Activated CD8-positive, alpha-beta memory T cell treated with anti-CD3 and anti-CD28 coated beads, Interleukin-2, amount 50 U/mL, for 1 hour (primary cell): ENCODE data around the gene PPA1.
"Not testable (repeated sequence)": the region's sequence is repeated elsewhere in the genome, so short reads cannot be mapped to it uniquely, and the experiment has no call there.

Source experiments
- DNase-seq: peaks from one replicate; pipeline ENCODE4 v3.0.0-alpha.2; 2020; ENCODE audit errors: extremely low read depth

PPA1 gene

GRCh38 chr10:70212277-70212676 is 21.0 kb downstream of the PPA1 start:
- no peak for DNase-seq

GRCh38 chr10:70206762-70207161 is 26.5 kb downstream of the PPA1 start:
- DNase-seq: no peak

- no peak for DNase-seq
Observed at GRCh38 chr10:70201105-70201504, 32.1 kb downstream of the PPA1 start.

- no peak for DNase-seq
Observed at GRCh38 chr10:70198696-70199466, 34.3 kb downstream of the PPA1 start.

GRCh38 chr10:70197235-70197945 is 35.8 kb downstream of the PPA1 start:
- DNase-seq: no peak

- DNase-seq: no peak
Observed at GRCh38 chr10:70193391-70193844, 39.8 kb downstream of the PPA1 start.

- DNase-seq: no peak
Observed at GRCh38 chr10:70192326-70192968, 40.8 kb downstream of the PPA1 start.

GRCh38 chr10:70191972-70192305 is 41.3 kb downstream of the PPA1 start:
- no peak for DNase-seq

GRCh38 chr10:70191161-70191971 is 41.9 kb downstream of the PPA1 start:
- no peak for DNase-seq

- DNase-seq: no peak
Observed at GRCh38 chr10:70190581-70190980, 42.6 kb downstream of the PPA1 start.

- DNase-seq: no peak
Observed at GRCh38 chr10:70190102-70190501, 43.1 kb downstream of the PPA1 start.

GRCh38 chr10:70188768-70189167 is 44.5 kb downstream of the PPA1 start:
- DNase-seq: no peak

GRCh38 chr10:70186571-70186970 is 46.7 kb downstream of the PPA1 start:
- DNase-seq: no peak

GRCh38 chr10:70186090-70186489 is 47.1 kb downstream of the PPA1 start:
- DNase-seq: no peak

GRCh38 chr10:70183304-70183703 is 49.9 kb downstream of the PPA1 start:
- no peak for DNase-seq

- DNase-seq: not testable (repeated sequence)
Observed at GRCh38 chr10:70179209-70179608, 54.0 kb downstream of the PPA1 start.

GRCh38 chr10:70178139-70178725 is 55.0 kb downstream of the PPA1 start:
- no peak for DNase-seq

GRCh38 chr10:70176441-70176840 is 56.8 kb downstream of the PPA1 start:
- DNase-seq: no peak

GRCh38 chr10:70175516-70175915 is 57.7 kb downstream of the PPA1 start:
- no peak for DNase-seq

- DNase-seq: no peak
Observed at GRCh38 chr10:70174058-70174741, 59.0 kb downstream of the PPA1 start.
